Liver (tissue), 9 donors: ENCODE results near the gene ACTRT2. TPM values are rescaled to one million over a fixed set of nuclear protein-coding genes. Genes with fewer than 3 reads are reported as not detected.

ENCODE experiments used
- DNase-seq: peaks from one replicate; pipeline ENCODE4 v3.0.0-alpha.2; 2017; ENCODE audit warnings: low spot score
- H3K27ac ChIP-seq, 2 donors: one replicate each; pipeline ENCODE4 v1.7.0; 2013; ENCODE audit warnings: inconsistent platforms in 2 of 2, low read length in 2 of 2, control low read depth in 1 of 2, low read depth in 1 of 2, mild to moderate bottlenecking in 1 of 2
- H3K27me3 ChIP-seq, 4 donors: one replicate each; pipeline versions ENCODE4 v1.6.1 to v1.7.0; 2013; ENCODE audit warnings: low read length in 3 of 4, inconsistent platforms in 1 of 4, mild to moderate bottlenecking in 1 of 4, moderate library complexity in 1 of 4; ENCODE audit not compliant: control insufficient read depth in 4 of 4, insufficient read depth in 4 of 4
- H3K36me3 ChIP-seq, 4 donors: one replicate each; pipeline versions ENCODE4 v1.6.1 to v1.7.0; 2013; ENCODE audit warnings: low read length in 3 of 4, mild to moderate bottlenecking in 3 of 4, low read depth in 1 of 4, moderate library complexity in 1 of 4; ENCODE audit not compliant: control insufficient read depth in 4 of 4, insufficient read depth in 3 of 4
- H3K4me1 ChIP-seq, 4 donors: one replicate each; pipeline versions ENCODE4 v1.6.1 to v1.7.0; 2013; ENCODE audit warnings: low read length in 3 of 4, mild to moderate bottlenecking in 3 of 4, moderate library complexity in 1 of 4; ENCODE audit not compliant: control insufficient read depth in 4 of 4, insufficient read depth in 4 of 4
- H3K4me3 ChIP-seq, 3 donors: one replicate each; pipeline versions ENCODE4 v1.6.1 to v1.7.0; 2013; ENCODE audit warnings: low read length in 3 of 3, control low read depth in 1 of 3, low read depth in 1 of 3, mild to moderate bottlenecking in 1 of 3
- H3K9ac ChIP-seq, 2 donors: one replicate each; pipeline ENCODE4 v1.7.0; 2013; ENCODE audit warnings: low read length in 2 of 2, mild to moderate bottlenecking in 2 of 2, moderate library complexity in 2 of 2, control low read depth in 1 of 2, low read depth in 1 of 2
- H3K9me3 ChIP-seq, 4 donors: one replicate each; pipeline versions ENCODE4 v1.6.1 to v1.7.0; 2013; ENCODE audit warnings: low read length in 3 of 4; ENCODE audit not compliant: control insufficient read depth in 4 of 4
- ATF3 ChIP-seq: IDR thresholded peaks from 2 replicates; pipeline ENCODE4 v1.6.1; 2016; ENCODE audit warnings: antibody characterized with exemption
- CTCF ChIP-seq: fragments of 150-350 bp; IDR thresholded peaks from 2 replicates; pipeline ENCODE4 v1.5.1; 2017; ENCODE audit warnings: improper control_type of control experiment, low read depth, low read length; ENCODE audit not compliant: missing input control
- EGR1 ChIP-seq, 2 donors: IDR thresholded peaks; 2 replicates each; pipeline ENCODE4 v1.6.1; 2016 to 2018; ENCODE audit warnings: antibody characterized with exemption in 2 of 2, low read depth in 2 of 2
- FOXA2 ChIP-seq: IDR thresholded peaks from 2 replicates; pipeline ENCODE4 v1.6.1; 2016; ENCODE audit warnings: antibody characterized with exemption
- GABPA ChIP-seq, 2 donors: IDR thresholded peaks in 1 of 2; conservative IDR thresholded peaks in 1 of 2; 2 replicates each; pipeline ENCODE4 v1.6.1; 2016; ENCODE audit warnings: antibody characterized with exemption in 2 of 2, mild to moderate bottlenecking in 1 of 2, moderate library complexity in 1 of 2
- HNF4A ChIP-seq, 2 donors: conservative IDR thresholded peaks; 2 replicates each; pipeline ENCODE4 v1.6.1; 2016; ENCODE audit warnings: antibody characterized with exemption in 2 of 2, mild to moderate bottlenecking in 2 of 2
- HNF4G ChIP-seq: IDR thresholded peaks from 2 replicates; pipeline ENCODE4 v1.6.1; 2016; ENCODE audit warnings: antibody characterized with exemption
- JUND ChIP-seq, 2 donors: IDR thresholded peaks; 2 replicates each; pipeline ENCODE4 v1.6.1; 2016; ENCODE audit warnings: antibody characterized with exemption in 2 of 2
- MAX ChIP-seq: IDR thresholded peaks from 2 replicates; pipeline ENCODE4 v1.6.1; 2016; ENCODE audit warnings: antibody characterized with exemption
- NR2F2 ChIP-seq: IDR thresholded peaks from 2 replicates; pipeline ENCODE4 v1.6.1; 2016; ENCODE audit warnings: antibody characterized with exemption
- RAD21 ChIP-seq, 2 donors: IDR thresholded peaks; 2 replicates each; pipeline ENCODE4 v1.6.1; 2016; ENCODE audit warnings: antibody characterized with exemption in 2 of 2, mild to moderate bottlenecking in 2 of 2
- REST ChIP-seq: IDR thresholded peaks from 2 replicates; pipeline ENCODE4 v1.6.1; 2016; ENCODE audit warnings: antibody characterized with exemption, mild to moderate bottlenecking
- RXRA ChIP-seq, 2 donors: IDR thresholded peaks; 2 replicates each; pipeline ENCODE4 v1.6.1; 2017 to 2018; ENCODE audit warnings: antibody characterized with exemption in 2 of 2, mild to moderate bottlenecking in 1 of 2
- SP1 ChIP-seq: IDR thresholded peaks from 2 replicates; pipeline ENCODE4 v1.6.1; 2018; ENCODE audit warnings: antibody characterized with exemption, mild to moderate bottlenecking
- TAF1 ChIP-seq: conservative IDR thresholded peaks from 2 replicates; pipeline ENCODE4 v1.6.1; 2016; ENCODE audit warnings: antibody characterized with exemption, mild to moderate bottlenecking
- YY1 ChIP-seq: IDR thresholded peaks from 2 replicates; pipeline ENCODE4 v1.6.1; 2016; ENCODE audit warnings: antibody characterized with exemption, mild to moderate bottlenecking
- ZBTB33 ChIP-seq: IDR thresholded peaks from 2 replicates; pipeline ENCODE4 v1.6.1; 2016; ENCODE audit warnings: antibody characterized with exemption
- WGBS: extraction: QIAGEN DNeasy Blood & Tissue Kit; methylation state at CpG from one replicate; pipeline ENCODE4 v1.1.7; 2013; 5-methylcytosine and 5-hydroxymethylcytosine counted together
- polyA plus RNA-seq, 2 donors: library from polyadenylated mRNA; stranded (reverse) in 1 of 2; unstranded in 1 of 2; fragments of 200-250 nt in 1 of 2; fragments of >200 nt in 1 of 2; fragmentation: Nextera tagmentation in 1 of 2; extraction: Ambion mirVana in 1 of 2; gene quantifications; one replicate each; pipeline versions ENCODE4 v1.2.1 to v1.2.3, GENCODE V29; 2013 to 2015
- total RNA-seq, 2 donors: library from RNA; depleted of rRNA; stranded (reverse); fragments of >200 nt; gene quantifications; one replicate each; pipeline ENCODE4 v1.2.3, GENCODE V29; 2014
- donor health status: healthy.
- donor health status: healthy.
- donor health status: healthy.
- donor health status: healthy.
- donor health status: healthy.

ACTRT2 gene
- total and polyA plus RNA-seq, 4 donors: not detected

- WGBS: 66% methylated on average over 10 of the region's 10 CpGs
- peaks cover 0 to 31% (median 7%) of the 10 kb centered on the region in 4 donors for H3K27me3 ChIP-seq
- H3K4me3 ChIP-seq: no peak overlapping the region
- H3K9ac ChIP-seq: no peak overlapping the region
- H3K9me3 ChIP-seq: no peaks in the 10 kb centered on the region
- no peak overlapping the region for H3K27ac ChIP-seq
- H3K36me3 ChIP-seq: no peaks in the 10 kb centered on the region
- TF ChIP-seq RAD21 (IDR thresholded peaks at IDR 0.05) (no peak), RXRA (IDR thresholded peaks at IDR 0.05) (no peak), YY1 (no peak), TAF1 (no peak), HNF4A (conservative IDR thresholded peaks at IDR 0.05) (no peak), REST (no peak), FOXA2 (no peak), MAX (no peak), HNF4G (no peak), ZBTB33 (no peak), GABPA (IDR thresholded peaks at IDR 0.05 in 1 of 2, conservative IDR thresholded peaks at IDR 0.05 in 1 of 2) (no peak), SP1 (no peak), EGR1 (IDR thresholded peaks at IDR 0.05; ENCODE audit: low read depth in 2 of 2) (no peak), ATF3 (no peak), CTCF (no peak), JUND (IDR thresholded peaks at IDR 0.05) (no peak)
- no peak for DNase-seq
- peaks cover 10 to 28% (median 22%) of the 10 kb centered on the region in 4 donors for H3K4me1 ChIP-seq
These were observed 45.6 kb downstream of the ACTRT2 start for GRCh38 chr1:3066826-3067225.

GRCh38 chr1:3067301-3067670, 46.0 kb downstream of the ACTRT2 start:
- 38% methylated on average over 29 of the region's 29 CpGs for WGBS
- H3K9ac ChIP-seq: no peak overlapping the region
- H3K36me3 ChIP-seq: no peaks in the 10 kb centered on the region
- H3K9me3 ChIP-seq: no peaks in the 10 kb centered on the region
- peaks cover 10 to 28% (median 22%) of the 10 kb centered on the region in 4 donors for H3K4me1 ChIP-seq
- DNase-seq: no peak
- TF ChIP-seq RXRA (IDR thresholded peaks at IDR 0.05): no peak
- no peak for TF ChIP-seq GABPA (IDR thresholded peaks at IDR 0.05 in 1 of 2, conservative IDR thresholded peaks at IDR 0.05 in 1 of 2)
- no peak for TF ChIP-seq REST
- TF ChIP-seq RAD21 (IDR thresholded peaks at IDR 0.05): no peak
- no peak for TF ChIP-seq NR2F2
- no peak for TF ChIP-seq TAF1
- no peak overlapping the region for H3K27ac ChIP-seq
- no peak overlapping the region for H3K4me3 ChIP-seq
- H3K27me3 ChIP-seq: peaks cover 0 to 34% (median 10%) of the 10 kb centered on the region in 4 donors
